Measurements from ENCODE around the gene M1AP.

The M1AP gene

DNA sequence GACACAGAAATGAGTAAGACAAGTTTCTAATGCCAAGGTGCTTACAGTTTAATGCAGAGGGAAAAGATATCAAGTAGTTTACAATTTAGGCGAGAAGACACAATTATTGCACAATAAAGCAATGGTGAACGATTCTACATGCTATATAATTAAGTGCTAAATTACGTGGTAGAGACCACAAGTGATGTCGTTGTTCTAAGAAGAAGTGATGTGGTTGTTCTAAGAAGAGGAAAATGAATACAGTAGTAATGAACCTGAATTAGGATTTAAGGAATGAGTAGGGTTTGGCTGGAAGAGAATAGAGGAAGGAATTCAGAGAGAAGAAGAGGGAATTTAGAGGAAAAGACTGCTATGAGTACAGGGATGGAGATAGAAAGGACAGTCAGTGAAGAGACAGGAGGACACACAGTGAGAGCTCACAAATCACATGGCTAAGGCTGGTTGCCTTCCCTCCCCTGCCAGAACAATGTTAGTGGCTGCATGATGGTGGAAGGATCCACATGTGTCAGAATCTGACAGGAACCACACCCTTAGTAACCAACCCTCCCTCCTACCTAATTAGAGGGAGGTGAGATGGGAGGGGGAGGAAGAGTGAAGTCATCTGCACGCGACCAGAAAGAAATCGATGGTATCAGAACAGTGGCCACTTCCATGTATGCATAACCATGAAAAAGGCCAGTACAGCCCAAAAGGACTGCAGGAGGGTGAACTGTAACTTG, 44.7 kb downstream of the M1AP start:
- no peak overlapping the region for H3K27ac ChIP-seq (ENCODE audit: low read depth, low read length)
- peaks cover 0 to 6% (median 2%) of the 10 kb centered on the region in 5 donors for H3K27me3 ChIP-seq (ENCODE audit: control insufficient read depth in 5 of 5, insufficient read depth in 4 of 5, low read length in 5 of 5)

DNA sequence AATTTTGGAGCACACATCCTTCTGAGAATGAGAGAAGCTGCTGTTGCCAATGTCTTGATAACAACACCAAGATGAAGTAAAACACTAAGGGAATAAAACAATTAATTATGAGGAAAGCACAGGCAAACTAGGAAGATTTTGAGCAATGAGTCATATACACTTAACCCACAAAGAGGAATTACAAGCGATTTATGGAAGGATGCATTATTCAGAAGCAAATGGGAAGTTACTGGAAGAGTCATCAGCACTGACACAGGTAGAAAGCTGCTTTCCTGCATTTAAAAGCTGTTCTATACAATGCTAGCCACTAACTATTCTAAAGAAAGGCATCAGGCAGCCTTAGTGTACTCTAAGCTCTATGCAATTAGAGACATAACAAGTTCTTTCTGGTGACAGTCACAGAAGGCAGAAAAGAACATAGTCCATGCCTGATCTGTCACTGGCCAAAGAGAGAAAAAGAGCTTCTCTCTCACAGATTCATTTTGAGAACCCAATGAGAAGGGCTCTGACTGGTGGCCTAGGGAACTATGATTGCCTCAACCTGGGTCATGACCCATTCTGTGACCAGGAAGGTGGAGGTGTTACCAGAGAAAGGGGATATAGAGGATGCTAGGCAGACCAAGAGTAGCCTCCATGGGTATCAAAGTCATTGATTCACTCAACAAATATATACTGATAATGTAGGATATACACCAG, 45.4 kb downstream of the M1AP start:
- H3K9me3 ChIP-seq (ENCODE audit: control insufficient read depth in 5 of 5, low read length in 5 of 5) = no peaks in the 10 kb centered on the region
- H3K36me3 ChIP-seq (ENCODE audit: control insufficient read depth in 5 of 5, insufficient read depth in 5 of 5, low read length in 5 of 5) = no peaks in the 10 kb centered on the region
- no peaks in the 10 kb centered on the region for H3K4me1 ChIP-seq (ENCODE audit: control insufficient read depth in 5 of 5, insufficient read depth in 5 of 5, low read length in 5 of 5)
- H3K27ac ChIP-seq (ENCODE audit: low read depth, low read length) = no peak overlapping the region
- no peak overlapping the region for H3K4me3 ChIP-seq (ENCODE audit: low read depth in 1 of 5, low read length in 5 of 5)
- H3K9ac ChIP-seq (ENCODE audit: low read length in 5 of 5) = no peak overlapping the region
- H3K27me3 ChIP-seq (ENCODE audit: control insufficient read depth in 5 of 5, insufficient read depth in 4 of 5, low read length in 5 of 5) = peaks cover 0 to 6% (median 2%) of the 10 kb centered on the region in 5 donors

More for the DNA sequence above, 44.7 kb downstream of the M1AP start:
- Histone ChIP-seq H3K36me3 (ENCODE audit: control insufficient read depth in 5 of 5, insufficient read depth in 5 of 5, low read length in 5 of 5) (no peaks in the 10 kb centered on the region), H3K4me1 (ENCODE audit: control insufficient read depth in 5 of 5, insufficient read depth in 5 of 5, low read length in 5 of 5) (no peaks in the 10 kb centered on the region), H3K9me3 (ENCODE audit: control insufficient read depth in 5 of 5, low read length in 5 of 5) (no peaks in the 10 kb centered on the region), H3K4me3 (ENCODE audit: low read depth in 1 of 5, low read length in 5 of 5) (no peak overlapping the region), H3K9ac (ENCODE audit: low read length in 5 of 5) (no peak overlapping the region)

- Histone ChIP-seq H3K36me3 (ENCODE audit: control insufficient read depth in 5 of 5, insufficient read depth in 5 of 5, low read length in 5 of 5) (no peaks in the 10 kb centered on the region), H3K27me3 (ENCODE audit: control insufficient read depth in 5 of 5, insufficient read depth in 4 of 5, low read length in 5 of 5) (peaks cover 0 to 6% (median 0%) of the 10 kb centered on the region in 5 donors), H3K27ac (ENCODE audit: low read depth, low read length) (no peak overlapping the region), H3K9me3 (ENCODE audit: control insufficient read depth in 5 of 5, low read length in 5 of 5) (no peaks in the 10 kb centered on the region), H3K9ac (ENCODE audit: low read length in 5 of 5) (no peak overlapping the region), H3K4me1 (ENCODE audit: control insufficient read depth in 5 of 5, insufficient read depth in 5 of 5, low read length in 5 of 5) (no peaks in the 10 kb centered on the region), H3K4me3 (ENCODE audit: low read depth in 1 of 5, low read length in 5 of 5) (no peak overlapping the region)
Measured at GRCh38 chr2:74599676-74600075, 48.5 kb downstream of the M1AP start.

GRCh38 chr2:74597410-74597809, 50.7 kb downstream of the M1AP start:
- Histone ChIP-seq H3K27me3 (ENCODE audit: control insufficient read depth in 5 of 5, insufficient read depth in 4 of 5, low read length in 5 of 5) (peaks cover 0 to 5% (median 5%) of the 10 kb centered on the region in 5 donors), H3K36me3 (ENCODE audit: control insufficient read depth in 5 of 5, insufficient read depth in 5 of 5, low read length in 5 of 5) (no peaks in the 10 kb centered on the region), H3K9me3 (ENCODE audit: control insufficient read depth in 5 of 5, low read length in 5 of 5) (no peaks in the 10 kb centered on the region), H3K4me3 (ENCODE audit: low read depth in 1 of 5, low read length in 5 of 5) (no peak overlapping the region), H3K27ac (ENCODE audit: low read depth, low read length) (no peak overlapping the region), H3K9ac (ENCODE audit: low read length in 5 of 5) (no peak overlapping the region), H3K4me1 (ENCODE audit: control insufficient read depth in 5 of 5, insufficient read depth in 5 of 5, low read length in 5 of 5) (no peaks in the 10 kb centered on the region)

DNA sequence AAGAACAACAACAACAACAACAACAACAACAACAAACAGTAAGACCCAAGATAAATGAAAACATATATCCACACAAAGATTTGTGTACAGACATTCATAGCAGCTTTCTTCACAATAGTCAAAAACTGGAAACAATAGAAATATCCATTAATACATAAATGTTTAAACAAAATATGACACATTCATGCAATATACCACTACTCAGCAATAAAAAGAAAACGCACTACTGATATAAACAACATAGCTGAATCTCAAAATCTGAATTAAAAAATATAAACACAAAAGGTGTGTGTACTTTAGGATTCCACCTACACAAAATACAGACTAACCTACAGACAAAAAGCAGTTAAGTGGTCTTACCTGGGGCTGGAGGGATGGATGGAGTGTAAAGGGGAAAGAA, 51.5 kb downstream of the M1AP start:
- no peak overlapping the region for H3K27ac ChIP-seq (ENCODE audit: low read depth, low read length)
- H3K27me3 ChIP-seq (ENCODE audit: control insufficient read depth in 5 of 5, insufficient read depth in 4 of 5, low read length in 5 of 5) = peaks cover 0 to 5% (median 5%) of the 10 kb centered on the region in 5 donors
- no peaks in the 10 kb centered on the region for H3K36me3 ChIP-seq (ENCODE audit: control insufficient read depth in 5 of 5, insufficient read depth in 5 of 5, low read length in 5 of 5)
- H3K4me3 ChIP-seq (ENCODE audit: low read depth in 1 of 5, low read length in 5 of 5) = no peak overlapping the region
- no peaks in the 10 kb centered on the region for H3K4me1 ChIP-seq (ENCODE audit: control insufficient read depth in 5 of 5, insufficient read depth in 5 of 5, low read length in 5 of 5)
- no peaks in the 10 kb centered on the region for H3K9me3 ChIP-seq (ENCODE audit: control insufficient read depth in 5 of 5, low read length in 5 of 5)
- no peak overlapping the region for H3K9ac ChIP-seq (ENCODE audit: low read length in 5 of 5)

GRCh38 chr2:74593826-74594772, 54.0 kb downstream of the M1AP start:
- H3K9ac ChIP-seq (ENCODE audit: low read length in 5 of 5) = no peak overlapping the region
- H3K4me3 ChIP-seq (ENCODE audit: low read depth in 1 of 5, low read length in 5 of 5) = no peak overlapping the region
- H3K4me1 ChIP-seq (ENCODE audit: control insufficient read depth in 5 of 5, insufficient read depth in 5 of 5, low read length in 5 of 5) = no peaks in the 10 kb centered on the region
- no peaks in the 10 kb centered on the region for H3K36me3 ChIP-seq (ENCODE audit: control insufficient read depth in 5 of 5, insufficient read depth in 5 of 5, low read length in 5 of 5)
- no peaks in the 10 kb centered on the region for H3K9me3 ChIP-seq (ENCODE audit: control insufficient read depth in 5 of 5, low read length in 5 of 5)
- H3K27ac ChIP-seq (ENCODE audit: low read depth, low read length) = no peak overlapping the region
- peaks cover 0 to 10% (median 5%) of the 10 kb centered on the region in 5 donors for H3K27me3 ChIP-seq (ENCODE audit: control insufficient read depth in 5 of 5, insufficient read depth in 4 of 5, low read length in 5 of 5)

DNA sequence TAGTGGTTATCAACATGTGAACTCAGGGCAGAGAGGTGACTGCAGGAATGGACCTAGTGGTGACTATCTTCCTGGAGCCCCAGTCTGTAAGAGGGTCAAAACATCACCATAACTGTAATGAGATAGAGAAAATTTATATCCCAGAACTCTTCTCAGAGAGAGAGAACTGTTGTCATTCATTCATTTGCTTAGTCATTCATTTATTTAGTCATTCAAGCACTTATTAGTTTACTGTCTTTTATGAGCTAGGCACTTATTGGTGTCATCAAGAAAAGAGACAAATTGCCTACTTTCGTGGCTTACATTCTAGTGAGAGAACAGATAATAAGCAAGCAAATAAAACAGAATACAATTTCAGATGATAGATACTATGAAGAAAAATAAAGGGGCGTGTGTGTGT, 59.5 kb downstream of the M1AP start:
- Histone ChIP-seq H3K4me1 (ENCODE audit: control insufficient read depth in 5 of 5, insufficient read depth in 5 of 5, low read length in 5 of 5) (peaks cover 0 to 23% (median 13%) of the 10 kb centered on the region in 5 donors), H3K27me3 (ENCODE audit: control insufficient read depth in 5 of 5, insufficient read depth in 4 of 5, low read length in 5 of 5) (peaks cover 0 to 7% (median 4%) of the 10 kb centered on the region in 5 donors), H3K4me3 (ENCODE audit: low read depth in 1 of 5, low read length in 5 of 5) (no peak overlapping the region), H3K27ac (ENCODE audit: low read depth, low read length) (no peak overlapping the region), H3K9me3 (ENCODE audit: control insufficient read depth in 5 of 5, low read length in 5 of 5) (no peaks in the 10 kb centered on the region), H3K36me3 (ENCODE audit: control insufficient read depth in 5 of 5, insufficient read depth in 5 of 5, low read length in 5 of 5) (no peaks in the 10 kb centered on the region), H3K9ac (ENCODE audit: low read length in 5 of 5) (no peak overlapping the region)

- no peak overlapping the region for H3K27ac ChIP-seq (ENCODE audit: low read depth, low read length)
Measured at GRCh38 chr2:74587664-74588277, 60.4 kb downstream of the M1AP start.

GRCh38 chr2:74585406-74586185, 62.5 kb downstream of the M1AP start:
- Histone ChIP-seq H3K9me3 (ENCODE audit: control insufficient read depth in 5 of 5, low read length in 5 of 5) (no peaks in the 10 kb centered on the region), H3K4me3 (ENCODE audit: low read depth in 1 of 5, low read length in 5 of 5) (no peak overlapping the region), H3K27me3 (ENCODE audit: control insufficient read depth in 5 of 5, insufficient read depth in 4 of 5, low read length in 5 of 5) (peaks cover 0 to 2% (median 1%) of the 10 kb centered on the region in 5 donors), H3K27ac (ENCODE audit: low read depth, low read length) (no peak overlapping the region), H3K4me1 (ENCODE audit: control insufficient read depth in 5 of 5, insufficient read depth in 5 of 5, low read length in 5 of 5) (peaks cover 0 to 30% (median 20%) of the 10 kb centered on the region in 5 donors), H3K36me3 (ENCODE audit: control insufficient read depth in 5 of 5, insufficient read depth in 5 of 5, low read length in 5 of 5) (no peaks in the 10 kb centered on the region), H3K9ac (ENCODE audit: low read length in 5 of 5) (no peak overlapping the region)

More at GRCh38 chr2:74587664-74588277, 60.4 kb downstream of the M1AP start:
- Histone ChIP-seq H3K4me1 (ENCODE audit: control insufficient read depth in 5 of 5, insufficient read depth in 5 of 5, low read length in 5 of 5) (peaks cover 0 to 30% (median 20%) of the 10 kb centered on the region in 5 donors), H3K9me3 (ENCODE audit: control insufficient read depth in 5 of 5, low read length in 5 of 5) (no peaks in the 10 kb centered on the region), H3K27me3 (ENCODE audit: control insufficient read depth in 5 of 5, insufficient read depth in 4 of 5, low read length in 5 of 5) (peaks cover 0 to 5% (median 3%) of the 10 kb centered on the region in 5 donors), H3K9ac (ENCODE audit: low read length in 5 of 5) (peak overlapping the region in 1 of 5 donors; percentile 35), H3K36me3 (ENCODE audit: control insufficient read depth in 5 of 5, insufficient read depth in 5 of 5, low read length in 5 of 5) (no peaks in the 10 kb centered on the region), H3K4me3 (ENCODE audit: low read depth in 1 of 5, low read length in 5 of 5) (no peak overlapping the region)

All from subcutaneous abdominal adipose tissue (tissue), 5 donors.